Neural progenitor cell (in vitro differentiated cells): ENCODE results near the gene USP32. TPM values are rescaled to one million over a fixed set of nuclear protein-coding genes. Genes with fewer than 3 reads are reported as not detected.
A peak's percentile ranks its signal among the peaks of the same experiment; 100 is the strongest.
"Not testable (repeated sequence)": the region's sequence is repeated elsewhere in the genome, so short reads cannot be mapped to it uniquely, and the experiment has no call there.

Source experiments
- DNase-seq: peaks from one replicate; pipeline ENCODE4 v3.0.0-alpha.2; 2016; ENCODE audit warnings: low spot score
- H2AFZ ChIP-seq: fragments of 200-600 bp; sonication (generic); replicated peaks from 2 replicates; pipeline ENCODE4 v1.6.1; 2016; ENCODE audit warnings: antibody characterized with exemption
- H3F3A ChIP-seq: fragments of 200-600 bp; sonication (generic); 2 replicates; pipeline ENCODE4 v1.6.1; 2016; ENCODE audit warnings: antibody characterized with exemption, low read depth
- H3K27ac ChIP-seq: fragments of 200-600 bp; sonication (generic); 2 replicates; pipeline ENCODE4 v1.5.1; 2016; ENCODE audit warnings: mild to moderate bottlenecking
- H3K27me3 ChIP-seq: fragments of 200-600 bp; sonication (generic); 2 replicates; pipeline ENCODE4 v1.6.1; 2016; ENCODE audit warnings: mild to moderate bottlenecking, moderate library complexity
- H3K36me3 ChIP-seq: fragments of 200-600 bp; sonication (generic); 2 replicates; pipeline ENCODE4 v1.5.1; 2016
- H3K4me1 ChIP-seq: fragments of 200-600 bp; sonication (generic); 2 replicates; pipeline ENCODE4 v1.6.1; 2016; ENCODE audit warnings: mixed run types
- H3K4me2 ChIP-seq: fragments of 200-600 bp; sonication (generic); 2 replicates; pipeline ENCODE4 v1.6.1; 2016
- H3K4me3 ChIP-seq: fragments of 200-600 bp; sonication (generic); 2 replicates; pipeline ENCODE4 v1.5.1; 2016
- H3K79me2 ChIP-seq: fragments of 200-600 bp; sonication (generic); 2 replicates; pipeline ENCODE4 v1.6.1; 2016; ENCODE audit warnings: low read depth
- H3K9ac ChIP-seq: fragments of 200-600 bp; sonication (generic); 2 replicates; pipeline ENCODE4 v1.6.1; 2016
- H3K9me3 ChIP-seq: fragments of 200-600 bp; sonication (generic); 2 replicates; pipeline ENCODE4 v1.5.1; 2016; ENCODE audit warnings: low read depth
- H4K20me1 ChIP-seq: fragments of 200-600 bp; sonication (generic); 2 replicates; pipeline ENCODE4 v1.6.1; 2016; ENCODE audit warnings: low read depth
- H3K27ac Mint-ChIP-seq: 3 replicates; pipeline ENCODE4 v1.8.0; 2021; ENCODE audit warnings: mixed read lengths
- H3K27me3 Mint-ChIP-seq: 2 replicates; pipeline ENCODE4 v1.8.0; 2022; ENCODE audit warnings: low read depth, mild to moderate bottlenecking, inconsistent platforms, moderate library complexity, mixed read lengths; ENCODE audit not compliant: insufficient read depth
- H3K36me3 Mint-ChIP-seq: 3 replicates; pipeline ENCODE4 v1.8.0; 2021; ENCODE audit warnings: mixed read lengths
- H3K4me1 Mint-ChIP-seq: 3 replicates; pipeline ENCODE4 v1.8.0; 2021; ENCODE audit warnings: mixed read lengths
- H3K4me3 Mint-ChIP-seq: 3 replicates; pipeline ENCODE4 v1.8.0; 2021; ENCODE audit warnings: mild to moderate bottlenecking, moderate library complexity, mixed read lengths
- H3K9me3 Mint-ChIP-seq: 3 replicates; pipeline ENCODE4 v1.8.0; 2020; ENCODE audit warnings: mixed read lengths
- EZH2phosphoT487 ChIP-seq: fragments of 200-600 bp; sonication (generic); IDR thresholded peaks from 2 replicates; pipeline ENCODE4 v1.6.1; 2017; ENCODE audit warnings: antibody characterized with exemption
- total RNA-seq: library from RNA; depleted of rRNA; stranded (reverse); fragments of >200 nt; gene quantifications from 2 replicates; pipeline ENCODE4 v1.2.3, GENCODE V29; 2015; ENCODE audit warnings: low replicate concordance
- TF ChIP-seq, protein P1 (sequence below): fragments of 200-600 bp; sonication (generic); IDR thresholded peaks from 2 replicates; pipeline ENCODE4 v1.5.1; 2017; ENCODE audit warnings: antibody characterized with exemption, mild to moderate bottlenecking

Gene USP32
- total RNA-seq, 1 donor from 2014 or later, result 45.0 TPM

DNA sequence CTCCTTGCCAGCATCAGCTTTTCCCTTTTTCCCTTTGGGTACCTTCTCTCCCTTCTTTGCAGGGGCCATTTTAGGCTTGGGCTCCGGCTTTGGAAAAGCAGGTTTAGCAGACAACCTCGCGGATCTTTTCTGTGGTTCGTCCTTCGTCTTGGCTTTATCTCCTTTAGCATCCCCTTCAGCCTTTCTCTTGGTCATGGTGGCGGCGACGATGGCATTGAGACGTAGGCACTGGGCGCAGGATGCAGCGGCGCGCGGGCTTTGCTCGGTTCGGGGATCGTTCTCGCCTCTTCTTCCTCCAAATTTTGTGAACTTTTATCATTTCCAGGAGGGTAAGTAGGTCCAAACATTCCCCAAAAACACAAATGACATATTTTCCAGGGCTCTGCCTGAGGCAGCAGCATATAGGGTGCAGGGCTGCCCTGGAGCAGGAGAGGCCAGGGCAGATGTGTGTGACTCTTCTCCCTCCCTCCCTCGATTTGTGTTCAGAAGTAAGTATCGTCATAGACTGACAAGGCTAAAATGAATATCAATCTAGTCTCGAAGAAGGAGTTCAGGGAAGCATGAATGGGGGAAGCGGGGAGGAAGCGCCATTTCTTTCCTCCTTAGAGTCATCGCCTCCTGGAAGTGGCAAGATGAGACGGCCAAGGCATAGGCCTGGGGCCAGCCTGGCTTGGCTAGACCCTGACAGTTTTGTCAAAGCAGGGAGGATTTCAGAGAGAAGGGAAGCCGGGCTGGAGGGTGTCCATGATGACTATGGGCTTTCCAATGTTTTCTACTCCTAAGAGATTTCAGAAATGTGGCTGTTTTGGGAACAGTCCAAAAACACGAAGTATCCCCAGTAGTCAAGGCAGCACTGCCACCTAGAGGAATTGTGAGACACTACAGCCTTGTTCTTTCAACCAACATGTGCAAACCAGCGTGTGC, 43.6 kb upstream of the USP32 start:
- Histone ChIP-seq H3K4me3 (no peak overlapping the region), H3K9ac (no peak overlapping the region), H3F3A (no peaks in the 10 kb centered on the region), H3K27me3 (no peaks in the 10 kb centered on the region), H3K9me3 (no peaks in the 10 kb centered on the region), H2AFZ (peak overlapping the region; percentile 81), H3K27ac (no peak overlapping the region), H3K4me2 (no peak overlapping the region), H3K36me3 (no peaks in the 10 kb centered on the region), H3K4me1 (no peaks in the 10 kb centered on the region), H3K79me2 (no peaks in the 10 kb centered on the region), H4K20me1 (no peaks in the 10 kb centered on the region)
- H3K27me3 Mint-ChIP-seq, result peaks cover 11% of the 10 kb centered on the region
- no peaks in the 10 kb centered on the region for H3K4me1 Mint-ChIP-seq
- no peaks in the 10 kb centered on the region for H3K36me3 Mint-ChIP-seq
- no peak overlapping the region for H3K4me3 Mint-ChIP-seq
- peak; percentile 80 for DNase-seq
- peaks cover 17% of the 10 kb centered on the region for H3K9me3 Mint-ChIP-seq
- H3K27ac Mint-ChIP-seq, result no peak overlapping the region
- TF ChIP-seq EZH2phosphoT487, result no peak
- TF ChIP-seq, protein P1, sequence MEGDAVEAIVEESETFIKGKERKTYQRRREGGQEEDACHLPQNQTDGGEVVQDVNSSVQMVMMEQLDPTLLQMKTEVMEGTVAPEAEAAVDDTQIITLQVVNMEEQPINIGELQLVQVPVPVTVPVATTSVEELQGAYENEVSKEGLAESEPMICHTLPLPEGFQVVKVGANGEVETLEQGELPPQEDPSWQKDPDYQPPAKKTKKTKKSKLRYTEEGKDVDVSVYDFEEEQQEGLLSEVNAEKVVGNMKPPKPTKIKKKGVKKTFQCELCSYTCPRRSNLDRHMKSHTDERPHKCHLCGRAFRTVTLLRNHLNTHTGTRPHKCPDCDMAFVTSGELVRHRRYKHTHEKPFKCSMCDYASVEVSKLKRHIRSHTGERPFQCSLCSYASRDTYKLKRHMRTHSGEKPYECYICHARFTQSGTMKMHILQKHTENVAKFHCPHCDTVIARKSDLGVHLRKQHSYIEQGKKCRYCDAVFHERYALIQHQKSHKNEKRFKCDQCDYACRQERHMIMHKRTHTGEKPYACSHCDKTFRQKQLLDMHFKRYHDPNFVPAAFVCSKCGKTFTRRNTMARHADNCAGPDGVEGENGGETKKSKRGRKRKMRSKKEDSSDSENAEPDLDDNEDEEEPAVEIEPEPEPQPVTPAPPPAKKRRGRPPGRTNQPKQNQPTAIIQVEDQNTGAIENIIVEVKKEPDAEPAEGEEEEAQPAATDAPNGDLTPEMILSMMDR, result peak; percentile 92

DNA sequence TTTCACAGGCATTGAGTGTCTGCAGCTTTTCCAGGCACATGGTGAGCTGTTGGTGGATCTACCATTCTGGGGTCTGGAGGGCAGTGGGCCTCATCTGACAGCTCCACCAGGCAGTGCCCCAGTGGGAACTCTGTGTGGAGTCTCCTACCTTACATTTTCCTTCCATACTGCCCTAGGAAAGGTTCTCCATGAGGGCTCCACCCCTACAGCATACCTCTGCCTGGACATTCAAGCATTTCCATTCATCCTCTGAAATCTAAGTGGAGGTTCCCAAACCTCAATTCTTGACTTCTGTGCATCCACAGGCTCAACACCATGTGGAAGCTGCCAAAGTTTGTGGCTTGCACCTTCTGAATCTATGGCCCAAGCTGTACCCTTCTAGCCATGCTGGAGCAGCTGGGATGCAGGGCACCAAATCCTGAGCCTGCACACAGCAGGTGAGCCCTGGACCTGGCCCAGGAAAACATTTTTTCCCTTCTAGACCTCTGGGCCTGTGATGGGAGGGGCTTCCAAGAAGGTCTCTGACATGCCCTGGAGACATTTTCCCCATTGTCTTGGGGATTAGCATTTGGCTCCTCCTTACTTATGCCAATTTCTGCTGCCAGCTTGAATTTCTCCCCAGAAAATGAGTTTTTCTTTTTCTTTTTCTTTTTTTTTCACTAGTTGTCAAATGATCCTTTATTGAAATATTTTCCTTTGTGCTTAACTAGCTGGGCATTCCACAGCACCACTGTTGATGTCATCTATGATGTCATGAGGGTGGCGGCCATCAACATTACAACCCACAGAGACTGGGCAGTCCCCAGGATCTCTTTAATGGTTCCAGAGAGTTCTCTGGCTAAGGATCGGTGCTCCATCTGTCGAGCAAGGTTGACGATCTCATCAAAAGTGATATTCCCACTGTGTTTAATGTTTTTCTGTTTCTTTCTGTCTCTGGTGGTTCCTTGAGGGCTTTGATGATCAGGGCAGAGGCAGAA, 41.4 kb upstream of the USP32 start:
- H3K79me2 ChIP-seq, H3K36me3 ChIP-seq, H3K27ac Mint-ChIP-seq, DNase-seq, H3K9ac ChIP-seq, H2AFZ ChIP-seq, H4K20me1 ChIP-seq, H3K4me2 ChIP-seq, H3K4me3 ChIP-seq, H3K4me3 Mint-ChIP-seq, H3K36me3 Mint-ChIP-seq, H3K27ac ChIP-seq, H3F3A ChIP-seq, H3K27me3 ChIP-seq, H3K4me1 ChIP-seq, H3K9me3 ChIP-seq, H3K4me1 Mint-ChIP-seq: not testable (repeated sequence)
- H3K27me3 Mint-ChIP-seq, result peaks cover 11% of the 10 kb centered on the region
- H3K9me3 Mint-ChIP-seq, result peaks cover 17% of the 10 kb centered on the region

DNA sequence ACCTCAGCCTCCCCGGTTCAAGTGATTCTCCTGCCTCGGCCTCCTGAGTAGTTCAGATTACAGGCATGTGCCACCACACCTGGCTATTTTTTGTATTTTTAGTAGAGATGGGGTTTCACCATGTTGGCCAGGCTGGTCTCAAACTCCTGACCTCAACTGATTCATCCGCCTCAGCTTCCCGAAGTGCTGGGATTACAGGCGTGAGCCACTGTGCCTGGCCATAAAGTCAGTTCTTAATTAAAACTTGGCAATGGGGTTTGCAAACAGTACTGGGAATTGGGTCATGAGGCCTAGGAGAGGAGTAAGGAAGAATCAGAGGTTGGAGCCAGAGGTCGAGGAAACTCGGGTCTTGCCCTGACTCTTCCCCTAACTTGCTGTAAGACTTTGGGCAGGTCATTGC, 38.6 kb upstream of the USP32 start:
- not testable (repeated sequence) for H3K9ac ChIP-seq, H3K4me2 ChIP-seq, H3K4me1 ChIP-seq, H3K36me3 Mint-ChIP-seq, H3K9me3 ChIP-seq, H3K36me3 ChIP-seq, H3K27me3 ChIP-seq, H3F3A ChIP-seq, H4K20me1 ChIP-seq, H3K27ac Mint-ChIP-seq, H3K4me1 Mint-ChIP-seq, H3K27ac ChIP-seq, H3K4me3 Mint-ChIP-seq, H3K79me2 ChIP-seq, H3K4me3 ChIP-seq, H2AFZ ChIP-seq, DNase-seq
- H3K27me3 Mint-ChIP-seq, result peaks cover 14% of the 10 kb centered on the region
- peaks cover 17% of the 10 kb centered on the region for H3K9me3 Mint-ChIP-seq

DNA sequence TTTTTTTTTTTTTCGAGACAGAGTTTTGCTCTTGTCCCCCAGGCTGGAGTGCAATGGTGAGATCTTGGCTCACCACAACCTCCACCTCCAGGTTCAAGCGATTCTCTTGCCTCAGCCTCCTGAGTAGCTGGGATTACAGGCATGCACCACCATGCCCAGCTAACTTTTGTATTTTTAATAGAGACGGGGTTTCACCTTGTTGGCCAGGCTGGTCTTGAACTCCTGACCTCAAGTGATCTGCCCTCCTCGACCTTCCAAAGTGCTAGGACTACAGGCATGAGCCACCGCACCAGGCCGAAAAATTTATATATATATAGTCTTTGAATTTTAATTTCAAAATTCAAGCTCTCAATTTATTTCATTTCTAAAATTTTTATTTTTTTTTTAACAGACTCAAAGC, 36.6 kb upstream of the USP32 start:
- not testable (repeated sequence) for H3K4me2 ChIP-seq, H3K4me3 ChIP-seq

More for the DNA sequence above, 36.6 kb upstream of the USP32 start:
- H3K4me1 Mint-ChIP-seq, H3F3A ChIP-seq, H3K27ac Mint-ChIP-seq, H4K20me1 ChIP-seq, H3K4me1 ChIP-seq, H3K79me2 ChIP-seq, H3K9ac ChIP-seq, H3K36me3 Mint-ChIP-seq, H3K27me3 ChIP-seq, H3K27ac ChIP-seq, H3K36me3 ChIP-seq, DNase-seq, H3K4me3 Mint-ChIP-seq, H3K9me3 ChIP-seq, H2AFZ ChIP-seq: not testable (repeated sequence)
- Mint-ChIP-seq H3K9me3 (peaks cover 15% of the 10 kb centered on the region), H3K27me3 (peaks cover 12% of the 10 kb centered on the region)
